ENCODE results near the gene ZNF219.

The ZNF219 gene

GRCh38 chr14:21084998-21085853 lies 13.2 kb downstream of the ZNF219 start:
- DNase-seq = no peak

GRCh38 chr14:21084396-21084795 lies 14.1 kb downstream of the ZNF219 start:
- DNase-seq = no peak

GRCh38 chr14:21083565-21084325 lies 14.7 kb downstream of the ZNF219 start:
- no peak for DNase-seq

GRCh38 chr14:21081521-21082142 lies 16.8 kb downstream of the ZNF219 start:
- DNase-seq = no peak

- DNase-seq = no peak
Measured at GRCh38 chr14:21078726-21079125, 19.7 kb downstream of the ZNF219 start.

- no peak for DNase-seq
Measured at GRCh38 chr14:21078287-21078686, 20.2 kb downstream of the ZNF219 start.

- DNase-seq = no peak
Measured at GRCh38 chr14:21077672-21078071, 20.8 kb downstream of the ZNF219 start.

GRCh38 chr14:21075719-21076437 lies 22.6 kb downstream of the ZNF219 start:
- no peak for DNase-seq

GRCh38 chr14:21074398-21075272 lies 23.8 kb downstream of the ZNF219 start:
- no peak for DNase-seq

- no peak for DNase-seq
Measured at GRCh38 chr14:21073921-21074320, 24.5 kb downstream of the ZNF219 start.

GRCh38 chr14:21072781-21073339 lies 25.6 kb downstream of the ZNF219 start:
- no peak for DNase-seq

GRCh38 chr14:21072031-21072473 lies 26.4 kb downstream of the ZNF219 start:
- DNase-seq = no peak

- peak; percentile 86 for DNase-seq
Measured at GRCh38 chr14:21071225-21072030, 27.0 kb downstream of the ZNF219 start.

GRCh38 chr14:21070610-21071224 lies 27.7 kb downstream of the ZNF219 start:
- peak; percentile 40 for DNase-seq

GRCh38 chr14:21070083-21070609 lies 28.3 kb downstream of the ZNF219 start, which contains the start of gene ARHGEF40:
TSS of gene ARHGEF40 (plus strand) at chr14:21070304. CDS start at chr14:21070397, 93 bp downstream.
- DNase-seq = peak; percentile 51

GRCh38 chr14:21069388-21070082 lies 28.9 kb downstream of the ZNF219 start:
- peak; percentile 50 for DNase-seq

- peak; percentile 63 for DNase-seq
Measured at GRCh38 chr14:21068521-21069387, 29.7 kb downstream of the ZNF219 start.
